Activated naive CD4-positive, alpha-beta T cell (primary cell): ENCODE results near the gene PSAT1.
"Not testable (repeated sequence)": the region's sequence is repeated elsewhere in the genome, so short reads cannot be mapped to it uniquely, and the experiment has no call there.

ENCODE experiments used
- DNase-seq, 4 experiments: peaks; one replicate each; lab custom pipeline; 2025; lab: John Stamatoyannopoulos, UW

PSAT1 gene

DNA sequence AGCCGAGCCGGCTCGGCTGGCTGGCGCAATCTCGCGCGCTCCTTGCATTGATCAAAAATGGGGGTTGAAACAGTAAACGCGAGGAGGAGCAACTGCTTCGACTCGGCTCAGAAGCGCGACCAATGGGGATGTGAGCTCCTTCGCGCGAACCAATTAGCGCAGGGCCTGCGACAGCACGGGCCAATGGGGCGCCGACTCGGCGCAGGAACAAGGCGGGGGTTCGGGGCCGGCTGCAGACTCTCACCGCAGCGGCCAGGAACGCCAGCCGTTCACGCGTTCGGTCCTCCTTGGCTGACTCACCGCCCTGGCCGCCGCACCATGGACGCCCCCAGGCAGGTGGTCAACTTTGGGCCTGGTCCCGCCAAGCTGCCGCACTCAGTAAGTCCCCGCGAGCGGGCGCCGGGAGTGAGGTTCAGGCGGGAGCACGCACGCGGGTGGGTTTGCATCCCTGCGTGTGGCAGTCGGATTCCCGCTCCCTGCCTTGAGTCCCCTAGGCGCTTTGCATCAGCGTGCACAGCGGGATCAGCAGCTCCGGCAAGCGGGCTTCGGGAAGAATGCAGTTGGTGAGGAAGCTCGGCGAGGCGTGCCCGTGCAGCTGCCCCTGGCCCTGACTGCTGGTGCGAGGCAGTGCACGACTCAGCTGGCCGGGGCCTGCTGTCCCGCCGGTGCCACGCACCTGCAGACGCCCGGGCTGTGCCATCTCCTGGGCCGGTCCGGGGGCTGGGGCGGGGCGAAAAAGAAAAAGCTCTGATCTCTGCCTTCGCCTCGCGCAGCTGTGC lies at the start of gene PSAT1:
TSS of gene PSAT1 (plus strand) at position 233 of the 779 bp plus-strand sequence. CDS start at position 319, 86 bp downstream.
- peak; percentile 68 to 77 (median 74) for DNase-seq

- DNase-seq = no peak
These were observed 48.3 kb upstream of the PSAT1 start for GRCh38 chr9:78248635-78249034.

GRCh38 chr9:78249542-78249941 lies 47.4 kb upstream of the PSAT1 start:
- no peak for DNase-seq

- DNase-seq = no peak
These were observed 44.3 kb upstream of the PSAT1 start for GRCh38 chr9:78252616-78253015.

- DNase-seq = no peak
These were observed 43.6 kb upstream of the PSAT1 start for GRCh38 chr9:78253285-78253684.

- DNase-seq = no peak
These were observed 35.4 kb upstream of the PSAT1 start for GRCh38 chr9:78261403-78262001.

- no peak for DNase-seq
These were observed 34.3 kb upstream of the PSAT1 start for GRCh38 chr9:78262655-78263054.

DNA sequence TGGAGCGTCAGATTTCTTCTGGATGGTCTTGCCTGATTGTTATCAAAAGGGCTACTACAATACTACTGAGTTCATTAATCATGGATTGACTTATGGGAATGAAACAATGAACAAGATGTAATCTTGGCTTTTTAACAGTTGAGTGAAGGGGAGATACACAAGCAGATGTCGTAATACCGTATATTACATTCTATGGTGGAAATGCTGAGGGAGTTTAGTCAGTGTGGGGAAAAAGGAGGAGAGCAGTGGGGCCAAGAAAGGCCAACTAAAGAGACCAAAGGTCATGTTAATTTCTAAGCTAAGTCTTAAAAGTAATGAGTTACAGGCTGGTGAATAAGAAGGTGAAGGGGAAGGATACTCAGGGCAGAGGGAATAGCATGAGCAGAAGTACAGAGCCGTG lies 29.0 kb upstream of the PSAT1 start:
- no peak for DNase-seq

GRCh38 chr9:78269784-78270183 lies 27.1 kb upstream of the PSAT1 start:
- DNase-seq = no peak

- DNase-seq = no peak
These were observed 24.6 kb upstream of the PSAT1 start for GRCh38 chr9:78272307-78272706.

- no peak for DNase-seq
These were observed 23.2 kb upstream of the PSAT1 start for GRCh38 chr9:78273761-78274160.

- DNase-seq = no peak
These were observed 18.6 kb upstream of the PSAT1 start for GRCh38 chr9:78278177-78278777.

DNA sequence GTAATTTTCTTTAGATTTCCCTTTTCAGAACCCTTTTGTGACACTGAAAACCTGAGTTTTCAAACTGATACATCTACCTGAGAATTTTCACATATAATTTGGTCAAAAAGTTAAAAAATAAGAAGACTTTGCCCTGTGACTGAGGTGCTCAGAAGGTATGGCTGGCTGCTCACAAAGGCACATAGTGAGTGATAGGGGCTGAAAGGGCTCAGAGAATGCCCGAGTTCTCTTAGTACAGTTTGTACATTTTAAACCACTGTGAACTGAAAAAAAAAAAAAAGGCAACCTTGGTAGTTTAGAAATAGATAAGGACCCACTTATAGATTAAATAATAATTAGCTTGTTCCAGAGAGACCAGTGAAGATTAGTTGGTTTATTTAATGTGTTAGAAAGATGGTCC lies 18.1 kb upstream of the PSAT1 start:
- DNase-seq = no peak

GRCh38 chr9:78280982-78281668 lies 15.8 kb upstream of the PSAT1 start:
- DNase-seq = no peak

GRCh38 chr9:78284181-78284580 lies 12.7 kb upstream of the PSAT1 start:
- not testable (repeated sequence) for DNase-seq

- DNase-seq = no peak
These were observed 10.8 kb upstream of the PSAT1 start for GRCh38 chr9:78286125-78286524.

DNA sequence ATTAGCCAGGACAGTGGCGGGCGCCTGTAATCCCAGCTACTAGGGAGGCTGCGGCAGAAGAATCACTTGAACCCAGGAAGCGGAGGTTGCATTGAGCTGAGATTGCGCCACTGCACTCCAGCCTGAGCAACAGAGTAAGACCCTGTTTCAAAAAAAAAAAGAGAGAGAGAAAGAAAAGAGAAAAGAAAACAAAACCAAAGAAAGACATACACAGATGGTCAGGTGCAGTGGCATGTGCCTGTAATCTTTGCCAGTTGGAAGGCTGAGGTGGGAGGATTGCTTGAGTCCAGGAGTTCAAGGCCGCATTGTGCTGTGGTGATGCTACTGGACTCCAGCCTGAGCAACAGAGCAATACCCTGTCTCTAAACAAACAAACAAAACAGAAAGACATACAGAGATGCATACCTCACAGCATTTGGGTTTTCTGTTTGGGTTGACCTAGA lies 10.0 kb upstream of the PSAT1 start:
- DNase-seq = no peak

DNA sequence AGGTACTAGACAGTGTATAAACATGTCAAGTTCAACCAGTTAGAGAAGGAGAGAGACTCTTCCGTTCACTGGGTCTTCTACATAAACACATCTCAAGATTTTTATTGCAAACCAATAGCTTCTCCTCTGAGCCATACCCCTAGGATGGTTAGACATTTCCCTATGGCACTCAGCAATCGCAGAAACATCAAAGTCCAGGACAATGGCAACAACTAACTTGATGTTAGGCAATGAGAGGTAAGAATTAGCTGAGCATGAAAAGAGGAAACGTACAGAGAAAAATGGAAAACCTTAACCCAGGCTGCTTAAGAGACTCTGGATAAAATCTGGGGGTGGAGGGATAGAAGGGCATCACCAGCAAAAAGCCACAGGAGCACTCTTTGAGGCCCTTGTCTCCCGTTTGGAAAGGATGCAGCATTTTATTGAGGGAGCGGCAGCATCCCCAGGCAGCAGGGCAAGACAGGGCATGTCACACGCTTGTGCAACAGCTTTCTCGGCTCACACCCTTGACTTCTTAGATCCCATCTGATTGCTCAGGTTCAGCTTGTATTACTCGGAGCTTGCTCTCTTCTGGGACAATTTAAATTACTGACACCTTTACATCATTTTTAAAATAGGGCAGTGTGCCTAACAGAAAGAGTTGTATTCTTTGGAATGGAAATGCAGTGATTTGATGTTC lies 8.6 kb upstream of the PSAT1 start:
- DNase-seq = no peak

DNA sequence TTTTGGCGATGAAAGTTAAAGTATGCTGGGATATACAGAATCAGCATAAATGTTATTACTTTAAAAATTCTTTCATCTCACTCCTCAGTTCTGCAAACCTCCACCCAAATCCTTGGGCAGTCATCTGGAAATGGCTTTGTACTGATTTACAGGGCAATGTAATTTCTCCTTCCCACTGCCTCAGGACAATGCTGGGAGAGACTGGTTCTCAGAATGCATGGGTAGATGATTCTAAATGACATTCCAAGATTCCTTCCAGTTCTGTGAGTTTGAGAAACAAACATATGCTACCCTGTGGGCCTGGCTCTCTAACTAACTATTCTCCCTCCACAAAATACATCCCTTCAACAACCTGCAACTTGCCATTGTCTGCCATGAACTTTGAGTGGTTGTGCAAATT lies 7.5 kb upstream of the PSAT1 start:
- no peak for DNase-seq

DNA sequence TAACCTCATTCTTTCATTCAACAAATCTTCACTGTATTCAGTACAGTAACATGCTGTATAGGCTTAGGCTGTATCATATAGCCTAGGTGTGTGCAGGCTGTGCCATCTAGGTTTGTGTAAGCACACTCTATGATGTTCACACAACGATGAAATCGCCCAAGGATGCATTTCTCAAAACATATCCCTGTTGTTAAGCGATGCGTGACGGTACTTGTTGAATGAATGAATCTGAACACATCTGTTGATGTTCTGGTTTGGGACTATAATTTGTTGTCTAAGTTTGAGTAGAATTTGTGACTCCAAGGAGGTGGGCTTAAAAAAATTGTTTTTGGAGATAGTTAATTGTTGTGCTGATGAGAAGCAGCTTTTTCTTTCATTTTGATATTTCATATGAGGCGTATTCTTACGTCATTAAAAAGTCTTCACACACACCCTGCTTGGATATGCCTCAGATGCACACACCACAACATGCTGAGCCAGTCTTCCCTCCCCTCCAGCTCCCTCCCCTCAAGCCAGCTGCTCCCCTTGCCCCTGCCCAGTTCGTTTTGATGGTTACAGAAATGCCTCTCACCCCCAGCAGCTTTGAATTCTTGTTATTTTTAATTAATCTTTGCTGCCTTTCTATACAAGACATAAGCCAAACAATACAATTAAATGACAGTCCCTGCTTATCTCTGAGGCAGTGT lies 5.5 kb upstream of the PSAT1 start:
- DNase-seq = no peak

GRCh38 chr9:78292026-78292425 lies 4.9 kb upstream of the PSAT1 start:
- DNase-seq = no peak
